GM18870 (cell line): ENCODE measurements around the gene RPS24.

Source experiments
- ATAC-seq: cut with Tn5 transposase; IDR thresholded peaks from one replicate; pipeline ENCODE4 v1.9.1; 2021; ENCODE audit warnings: moderate library complexity; ENCODE audit not compliant: unreplicated experiment

RPS24 gene

GRCh38 chr10:78081292-78081691 lies 47.6 kb downstream of the RPS24 start:
- no peak for ATAC-seq

GRCh38 chr10:78082636-78083035 lies 49.0 kb downstream of the RPS24 start:
- ATAC-seq: no peak
